Activated naive CD4-positive, alpha-beta T cell treated with anti-CD3 and anti-CD28 coated beads, Interleukin-2, amount 50 U/mL, for 16 hours (primary cell): ENCODE data around the gene AHDC1.
"Not testable (repeated sequence)": the region's sequence is repeated elsewhere in the genome, so short reads cannot be mapped to it uniquely, and the experiment has no call there.

Experiments
- DNase-seq: peaks from one replicate; pipeline ENCODE4 v3.0.0-alpha.2; 2020

Gene AHDC1

DNA sequence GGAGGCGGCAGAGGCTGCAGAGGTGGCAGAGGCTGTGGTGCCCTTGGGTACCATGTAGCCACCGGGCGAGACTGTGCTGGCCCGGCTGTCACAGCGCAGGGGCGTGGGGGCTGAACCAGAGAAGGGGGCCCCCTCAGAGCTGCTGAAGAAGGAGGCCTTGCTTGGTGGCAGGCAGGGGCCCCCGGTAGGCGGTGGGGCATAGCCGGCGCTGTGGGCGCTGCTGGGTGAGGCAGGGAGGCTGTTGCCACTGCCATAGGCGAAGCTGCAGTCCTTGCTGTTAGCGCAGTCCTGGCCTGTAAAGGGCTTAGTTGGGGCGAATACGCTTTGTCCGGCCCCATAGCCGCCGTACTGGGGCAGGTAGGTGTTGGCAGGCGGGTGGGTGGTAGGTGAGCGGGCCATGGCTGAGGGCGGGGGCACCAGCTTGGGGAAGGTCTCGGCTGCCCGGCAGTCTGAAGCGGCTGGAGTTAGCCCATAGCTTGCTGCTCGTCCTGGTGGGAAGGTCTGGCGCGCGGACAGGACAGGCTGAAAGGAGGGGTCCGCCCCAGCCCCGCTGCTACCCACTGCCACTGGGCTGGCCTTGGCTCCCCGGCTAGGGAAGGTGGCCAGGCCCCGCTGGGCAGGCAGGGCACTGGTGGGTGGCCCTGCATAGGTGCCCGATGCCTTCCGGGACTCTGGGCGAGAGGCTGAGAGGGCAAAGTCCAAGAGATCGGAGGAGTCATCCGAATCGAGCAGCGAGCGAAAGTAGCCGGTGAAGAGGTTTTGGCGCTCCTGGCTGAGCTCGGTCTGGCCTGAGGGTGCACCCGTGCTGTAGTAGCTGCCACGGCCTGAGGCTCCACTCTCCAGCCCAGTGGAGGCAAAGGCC, 54.9 kb downstream of the AHDC1 start:
- DNase-seq, result no peak

GRCh38 chr1:27548136-27548853, 55.6 kb downstream of the AHDC1 start:
- no peak for DNase-seq

DNA sequence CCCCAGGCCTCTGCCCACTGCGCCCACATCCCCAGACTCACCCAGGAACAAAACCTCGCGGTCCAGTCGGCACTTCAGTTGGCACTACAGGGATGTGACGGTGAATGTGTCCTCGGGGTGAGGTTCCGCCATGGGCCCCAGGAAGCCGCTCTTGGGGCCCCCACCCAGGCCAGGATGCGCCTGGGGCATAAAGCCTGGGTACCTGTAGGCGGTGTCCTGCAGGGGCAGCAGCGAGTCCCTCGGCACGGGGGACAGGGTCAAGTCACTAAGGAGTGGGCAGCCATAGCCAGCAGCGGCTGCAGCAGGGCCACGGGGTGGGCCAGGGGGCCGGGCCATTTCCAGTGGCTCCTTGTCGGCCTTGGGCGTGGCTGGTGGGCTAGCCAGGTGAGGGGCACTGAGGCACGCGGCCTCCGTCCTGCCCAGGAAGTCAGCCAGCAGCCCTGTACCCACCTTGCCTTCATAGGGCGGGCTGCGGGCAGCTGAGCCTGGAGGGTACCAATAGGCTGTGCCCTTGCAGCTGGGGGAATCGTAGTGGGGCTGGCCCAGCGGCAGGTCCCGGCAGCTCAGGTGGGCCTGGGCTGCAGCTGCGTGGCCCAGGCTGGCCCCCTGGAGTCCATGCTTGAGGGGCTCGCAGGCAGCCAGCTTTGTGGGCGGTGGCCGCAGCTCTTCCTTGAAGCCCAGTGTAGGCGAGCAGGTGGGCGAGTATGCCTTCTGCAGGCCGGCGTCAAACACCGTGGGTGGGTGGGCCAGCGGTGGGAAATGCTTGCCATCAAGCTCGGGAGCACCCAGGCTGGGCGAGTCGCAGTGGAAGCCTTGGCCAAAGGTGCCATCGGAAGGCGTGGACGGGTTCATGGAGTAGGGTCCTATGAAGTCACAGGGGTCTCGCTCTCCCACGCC, 56.5 kb downstream of the AHDC1 start:
- DNase-seq, result no peak

- DNase-seq, result no peak
Measured at GRCh38 chr1:27545876-27546275, 58.1 kb downstream of the AHDC1 start.

GRCh38 chr1:27545271-27545670, 58.7 kb downstream of the AHDC1 start:
- DNase-seq, result no peak

DNA sequence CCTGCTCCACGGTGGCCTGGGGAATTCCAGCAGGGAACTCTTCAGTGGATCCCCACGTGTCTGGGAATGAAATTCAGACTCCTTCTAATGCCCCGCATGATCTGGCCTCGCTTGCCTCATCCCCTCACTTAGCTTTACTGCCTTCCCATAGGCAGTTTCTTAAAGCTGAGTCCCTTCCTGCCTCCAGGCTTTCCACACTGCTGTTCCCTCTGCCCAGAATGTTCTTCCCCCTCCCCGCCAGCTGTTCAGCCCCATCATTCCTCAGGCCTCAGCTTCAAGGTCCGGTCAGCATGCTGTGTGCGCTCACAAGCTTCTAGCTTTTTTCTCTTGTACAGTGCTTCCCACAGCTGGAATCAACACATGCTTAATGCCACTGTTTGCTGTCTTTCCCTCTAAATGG, 59.1 kb downstream of the AHDC1 start:
- DNase-seq, result no peak

DNA sequence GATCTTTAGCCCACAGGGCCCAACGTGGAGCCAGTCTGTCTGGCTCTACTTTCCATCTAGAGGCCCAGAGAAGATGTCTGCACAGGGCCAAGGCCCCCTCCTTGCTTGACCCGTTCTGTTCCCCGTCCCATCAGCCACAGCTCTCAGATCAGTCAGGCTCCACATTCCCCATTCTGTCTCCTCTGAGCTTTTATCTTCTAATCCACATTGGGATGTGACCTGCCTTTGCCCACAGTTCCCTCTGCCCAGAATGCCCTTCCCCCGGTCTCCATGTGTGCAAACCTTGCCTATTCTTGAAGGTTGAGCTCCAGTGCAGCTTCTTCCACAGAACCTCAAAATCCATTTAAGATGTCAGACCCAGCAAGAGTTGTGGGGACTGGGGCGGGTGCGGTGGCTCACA, 60.7 kb downstream of the AHDC1 start:
- DNase-seq, result no peak

- DNase-seq, result peak; percentile 41
Measured at GRCh38 chr1:27542463-27543273, 61.3 kb downstream of the AHDC1 start.

- DNase-seq, result no peak
Measured at GRCh38 chr1:27539901-27540861, 63.8 kb downstream of the AHDC1 start.

DNA sequence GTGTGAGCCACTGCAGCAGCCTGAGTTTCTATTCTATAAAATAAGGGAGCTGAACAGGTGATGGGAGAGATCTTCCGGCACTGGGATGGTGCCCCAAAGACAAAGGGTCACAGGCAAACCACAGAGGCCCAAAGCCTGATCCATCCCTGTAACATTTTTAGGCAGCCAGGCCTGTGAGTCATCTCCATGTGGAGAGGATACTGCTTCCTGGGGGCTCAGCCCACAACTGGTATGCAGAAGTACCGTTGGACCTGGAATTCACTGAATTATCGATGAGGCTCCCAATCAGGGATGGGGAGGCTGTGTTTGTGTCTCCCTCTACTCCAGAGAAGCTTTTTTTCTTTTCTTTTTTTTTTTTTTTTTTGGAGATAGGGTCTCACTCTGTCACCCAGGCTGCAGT, 65.2 kb downstream of the AHDC1 start:
- no peak for DNase-seq

DNA sequence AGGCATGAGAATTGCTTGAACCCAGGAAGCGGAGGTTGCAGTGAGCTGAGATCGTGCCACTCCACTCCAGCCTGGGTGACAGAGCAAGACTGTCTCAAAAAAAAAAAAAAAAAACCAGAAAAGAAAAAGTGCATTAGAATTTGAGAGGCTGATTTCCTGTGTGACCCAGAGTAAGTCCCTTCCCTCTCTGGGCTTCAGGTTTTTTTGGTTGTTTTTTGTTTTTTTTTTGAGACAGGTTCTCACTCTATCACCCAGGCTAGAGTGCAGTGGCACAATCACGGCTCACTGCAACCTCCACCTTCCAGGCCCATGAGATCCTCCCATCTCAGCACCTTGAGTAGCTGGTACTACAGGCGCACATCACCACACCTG, 65.7 kb downstream of the AHDC1 start:
- DNase-seq, result not testable (repeated sequence)

- no peak for DNase-seq
Measured at GRCh38 chr1:27536767-27537166, 67.2 kb downstream of the AHDC1 start.

DNA sequence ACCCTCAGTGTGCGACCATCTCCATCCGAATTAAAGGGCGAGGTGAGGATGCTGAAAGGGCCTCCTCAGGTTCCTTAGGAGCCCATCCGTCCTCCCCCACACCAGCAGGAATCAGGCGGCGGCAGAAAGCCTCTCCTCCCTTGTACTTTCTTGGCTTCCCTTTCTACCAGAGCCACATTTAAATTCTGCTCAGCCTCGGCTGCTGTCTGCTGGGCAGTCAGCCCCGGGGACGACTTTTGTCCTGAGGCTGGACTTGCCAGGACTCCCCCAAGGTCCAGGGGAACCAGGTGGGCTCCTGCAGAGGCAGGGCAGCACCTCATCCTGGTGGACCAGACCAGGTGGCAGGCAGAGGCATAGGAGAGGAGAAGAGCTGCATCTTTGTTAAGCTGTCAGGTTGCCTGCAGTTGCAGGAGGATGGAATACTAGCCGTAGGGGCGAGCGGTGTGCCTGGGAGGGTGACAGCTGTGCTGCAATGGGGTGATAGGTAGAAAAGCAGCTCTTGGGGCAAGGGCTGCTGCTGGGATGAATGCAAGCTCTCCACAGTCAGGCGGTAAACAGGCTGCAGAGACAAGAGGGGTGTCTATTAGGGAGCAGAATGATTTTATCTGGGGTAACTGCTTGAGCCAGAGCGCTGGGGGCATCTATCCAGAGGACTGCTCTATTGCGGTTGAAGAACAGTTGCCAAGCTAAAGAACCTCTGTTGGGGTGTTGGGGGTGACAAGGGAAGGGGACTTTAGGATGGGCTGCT, 67.8 kb downstream of the AHDC1 start:
- no peak for DNase-seq

DNA sequence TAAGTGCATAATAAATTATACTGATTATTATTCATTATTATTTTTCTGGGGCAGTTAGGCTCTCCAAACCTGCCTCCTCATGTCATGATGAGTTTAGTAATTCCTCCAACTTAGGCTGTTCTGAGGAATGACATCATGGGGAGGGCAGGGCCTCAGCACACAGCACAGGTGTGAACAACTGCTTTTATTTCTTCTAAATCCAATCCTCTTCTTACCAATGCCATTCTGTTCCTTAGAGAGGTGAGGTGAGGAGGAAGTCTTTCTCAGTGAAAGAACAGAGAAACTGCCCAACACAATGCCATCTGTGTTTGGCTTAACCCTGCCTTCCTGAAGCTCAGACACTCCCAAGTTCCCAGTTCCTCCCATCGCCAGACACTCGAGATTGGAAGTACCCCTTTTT, 68.6 kb downstream of the AHDC1 start:
- DNase-seq, result no peak

- no peak for DNase-seq
Measured at GRCh38 chr1:27531959-27532685, 71.8 kb downstream of the AHDC1 start.

DNA sequence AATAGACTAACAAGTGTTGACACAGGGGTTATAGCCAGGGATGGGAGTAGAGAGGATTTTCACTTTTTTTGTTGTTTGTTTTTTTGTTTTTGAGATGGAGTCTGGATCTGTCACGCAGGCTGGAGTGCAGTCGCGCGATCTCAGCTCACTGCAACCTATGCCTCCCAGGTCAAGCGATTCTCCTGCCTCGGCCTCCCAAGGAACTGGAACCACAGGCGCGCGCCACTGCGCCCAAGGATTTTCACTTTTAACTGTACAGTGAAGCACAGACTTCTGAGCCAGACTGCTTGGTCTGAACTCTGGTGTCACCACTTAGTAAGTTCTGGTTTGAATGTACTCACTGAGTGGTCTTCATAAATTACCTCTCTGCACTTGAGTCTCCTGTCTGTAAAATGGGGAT, 73.8 kb downstream of the AHDC1 start:
- no peak for DNase-seq

DNA sequence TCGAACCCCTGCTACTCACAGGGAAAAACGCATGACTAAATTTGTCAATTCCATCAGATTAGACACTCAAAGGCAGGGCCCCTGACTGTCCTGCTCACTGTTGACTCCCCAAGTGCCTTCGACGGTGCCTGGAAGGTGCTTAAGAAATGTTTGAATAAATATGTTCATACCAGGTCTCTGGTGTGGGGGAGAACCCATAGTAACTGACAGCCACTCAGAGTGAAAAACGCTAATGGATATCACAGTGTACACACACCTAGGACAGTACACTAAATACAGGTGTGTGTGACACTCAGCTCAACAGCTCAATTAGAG, 74.3 kb downstream of the AHDC1 start:
- no peak for DNase-seq

DNA sequence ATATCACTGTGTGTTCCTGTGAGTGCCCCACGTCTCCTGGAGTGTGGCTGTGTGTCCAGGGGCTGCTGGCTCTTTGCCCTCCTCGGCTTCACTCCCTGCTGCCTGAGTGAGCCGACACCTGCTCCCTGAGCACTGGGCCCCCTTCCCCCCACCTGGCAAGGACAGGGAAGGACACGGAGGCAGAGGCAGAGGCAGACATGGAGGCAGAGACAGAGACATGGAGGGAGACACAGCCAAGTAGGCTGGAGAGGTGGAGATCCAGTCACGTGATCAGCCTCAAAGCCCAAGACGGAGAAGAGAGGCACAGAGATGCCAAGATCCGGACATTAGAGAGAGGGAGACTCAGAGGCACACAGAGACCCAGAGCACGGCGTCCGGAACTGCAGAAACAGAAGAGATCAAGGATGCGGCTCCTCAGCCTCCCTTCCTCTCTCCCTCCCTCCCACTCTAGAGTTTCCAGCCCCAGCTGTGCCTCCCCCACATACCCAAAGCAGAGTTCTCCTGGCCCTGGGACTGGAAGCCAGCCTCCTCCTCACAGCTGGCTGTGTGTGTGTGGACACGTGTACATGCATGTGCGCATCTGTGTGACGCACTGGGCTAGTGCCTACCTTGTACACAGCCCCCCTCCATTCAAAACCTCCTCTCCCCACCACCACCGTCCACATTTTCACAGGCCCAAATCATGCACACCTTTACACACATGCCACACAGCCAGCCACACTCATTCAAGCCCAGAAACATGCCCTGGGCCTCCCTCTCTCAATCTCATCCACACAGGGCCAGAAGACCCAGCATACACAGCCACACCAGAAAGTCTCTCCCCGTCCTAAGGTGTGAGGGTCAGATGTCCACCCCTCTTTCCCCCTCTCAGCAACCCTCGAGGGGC, 74.9 kb downstream of the AHDC1 start:
- no peak for DNase-seq
